HG02642 (cell line): ENCODE measurements around the gene ATP2A3.

Experiments
- ATAC-seq: cut with Tn5 transposase; IDR thresholded peaks from one replicate; pipeline ENCODE4 v1.9.1; 2021; ENCODE audit warnings: mild to moderate bottlenecking; ENCODE audit not compliant: unreplicated experiment, poor library complexity

Gene ATP2A3

GRCh38 chr17:3974138-3974687 is 10.0 kb upstream of the ATP2A3 start:
- no peak for ATAC-seq

- ATAC-seq: no peak
Measured at GRCh38 chr17:3973495-3974137, 9.4 kb upstream of the ATP2A3 start.

- no peak for ATAC-seq
Measured at GRCh38 chr17:3972931-3973330, 8.7 kb upstream of the ATP2A3 start.

- no peak for ATAC-seq
Measured at GRCh38 chr17:3972281-3972731, 8.1 kb upstream of the ATP2A3 start.

GRCh38 chr17:3970668-3971067 is 6.4 kb upstream of the ATP2A3 start:
- no peak for ATAC-seq

GRCh38 chr17:3969963-3970362 is 5.7 kb upstream of the ATP2A3 start:
- ATAC-seq: no peak

GRCh38 chr17:3968886-3969524 is 4.8 kb upstream of the ATP2A3 start:
- ATAC-seq: no peak

GRCh38 chr17:3968015-3968414 is 3.8 kb upstream of the ATP2A3 start:
- no peak for ATAC-seq

GRCh38 chr17:3966720-3967363 is 2.6 kb upstream of the ATP2A3 start:
- ATAC-seq: no peak

- no peak for ATAC-seq
Measured at GRCh38 chr17:3965118-3965800, 1.0 kb upstream of the ATP2A3 start.

GRCh38 chr17:3963237-3964201 is 718 bp downstream of the ATP2A3 start:
- peak; percentile 15 for ATAC-seq

GRCh38 chr17:3962965-3963236 is 1.3 kb downstream of the ATP2A3 start:
- ATAC-seq: no peak

- ATAC-seq: no peak
Measured at GRCh38 chr17:3962217-3962964, 1.8 kb downstream of the ATP2A3 start.

- peak; percentile 36 for ATAC-seq
Measured at GRCh38 chr17:3961564-3962047, 2.6 kb downstream of the ATP2A3 start.

GRCh38 chr17:3960764-3961163 is 3.5 kb downstream of the ATP2A3 start:
- ATAC-seq: no peak

GRCh38 chr17:3959921-3960601 is 4.2 kb downstream of the ATP2A3 start:
- ATAC-seq: no peak

GRCh38 chr17:3959295-3959899 is 4.8 kb downstream of the ATP2A3 start:
- no peak for ATAC-seq
